GM18505 (cell line): ENCODE data around the gene RCN2.
"Not testable (repeated sequence)": the region's sequence is repeated elsewhere in the genome, so short reads cannot be mapped to it uniquely, and the experiment has no call there.

Experiments
- ATAC-seq: cut with Tn5 transposase; IDR thresholded peaks from one replicate; pipeline ENCODE4 v1.9.1; 2021; ENCODE audit not compliant: unreplicated experiment
- POLR2A ChIP-seq: IDR thresholded peaks from 4 replicates; pipeline ENCODE4 v1.6.1; 2011; ENCODE audit warnings: borderline replicate concordance; ENCODE audit not compliant: insufficient read depth, insufficient read length; ENCODE audit errors: extremely low read depth

RCN2 gene

GRCh38 chr15:76945494-76946093 is 14.0 kb downstream of the RCN2 start:
- no peak for TF ChIP-seq POLR2A
- ATAC-seq: no peak

- TF ChIP-seq POLR2A: no peak
- ATAC-seq: no peak
These were observed 15.9 kb downstream of the RCN2 start for GRCh38 chr15:76947454-76947853.

- no peak for ATAC-seq
- no peak for TF ChIP-seq POLR2A
These were observed 19.7 kb downstream of the RCN2 start for GRCh38 chr15:76951220-76951619.

GRCh38 chr15:76953913-76954312 is 22.4 kb downstream of the RCN2 start:
- no peak for TF ChIP-seq POLR2A
- ATAC-seq: no peak

GRCh38 chr15:76954744-76955143 is 23.2 kb downstream of the RCN2 start:
- TF ChIP-seq POLR2A: no peak
- ATAC-seq: no peak

GRCh38 chr15:76961268-76962011 is 29.9 kb downstream of the RCN2 start:
- TF ChIP-seq POLR2A: no peak
- ATAC-seq: no peak

GRCh38 chr15:76962337-76963013 is 30.9 kb downstream of the RCN2 start:
- no peak for ATAC-seq
- no peak for TF ChIP-seq POLR2A

- TF ChIP-seq POLR2A: no peak
- no peak for ATAC-seq
These were observed 32.0 kb downstream of the RCN2 start for GRCh38 chr15:76963596-76963995.

GRCh38 chr15:76964157-76964556 is 32.6 kb downstream of the RCN2 start:
- no peak for TF ChIP-seq POLR2A
- ATAC-seq: no peak

GRCh38 chr15:76966051-76966450 is 34.5 kb downstream of the RCN2 start:
- not testable (repeated sequence) for ATAC-seq

- no peak for ATAC-seq
- TF ChIP-seq POLR2A: no peak
These were observed 35.5 kb downstream of the RCN2 start for GRCh38 chr15:76967067-76967466.

- ATAC-seq: no peak
- no peak for TF ChIP-seq POLR2A
These were observed 36.8 kb downstream of the RCN2 start for GRCh38 chr15:76968306-76968705.

GRCh38 chr15:76972389-76973361 is 41.1 kb downstream of the RCN2 start:
- TF ChIP-seq POLR2A: no peak
- no peak for ATAC-seq
